NCI-H2107 treated with DMSO at 0.1 percent for 48 hours (cell line): Measurements from ENCODE around the gene C4orf36.

Source experiments
- DNase-seq: peaks from one replicate; lab custom pipeline; 2025; ENCODE audit not compliant: unreplicated experiment; lab: John Stamatoyannopoulos, UW

Gene C4orf36

GRCh38 chr4:86891762-86892635, at the start of gene C4orf36:
C4orf36 (minus strand) TSS chr4:86892422; CDS start chr4:86891520, 902 bp downstream.
- peak; percentile 24 for DNase-seq

- DNase-seq: no peak
Measured at GRCh38 chr4:86940920-86941460, 48.8 kb upstream of the C4orf36 start.

DNA sequence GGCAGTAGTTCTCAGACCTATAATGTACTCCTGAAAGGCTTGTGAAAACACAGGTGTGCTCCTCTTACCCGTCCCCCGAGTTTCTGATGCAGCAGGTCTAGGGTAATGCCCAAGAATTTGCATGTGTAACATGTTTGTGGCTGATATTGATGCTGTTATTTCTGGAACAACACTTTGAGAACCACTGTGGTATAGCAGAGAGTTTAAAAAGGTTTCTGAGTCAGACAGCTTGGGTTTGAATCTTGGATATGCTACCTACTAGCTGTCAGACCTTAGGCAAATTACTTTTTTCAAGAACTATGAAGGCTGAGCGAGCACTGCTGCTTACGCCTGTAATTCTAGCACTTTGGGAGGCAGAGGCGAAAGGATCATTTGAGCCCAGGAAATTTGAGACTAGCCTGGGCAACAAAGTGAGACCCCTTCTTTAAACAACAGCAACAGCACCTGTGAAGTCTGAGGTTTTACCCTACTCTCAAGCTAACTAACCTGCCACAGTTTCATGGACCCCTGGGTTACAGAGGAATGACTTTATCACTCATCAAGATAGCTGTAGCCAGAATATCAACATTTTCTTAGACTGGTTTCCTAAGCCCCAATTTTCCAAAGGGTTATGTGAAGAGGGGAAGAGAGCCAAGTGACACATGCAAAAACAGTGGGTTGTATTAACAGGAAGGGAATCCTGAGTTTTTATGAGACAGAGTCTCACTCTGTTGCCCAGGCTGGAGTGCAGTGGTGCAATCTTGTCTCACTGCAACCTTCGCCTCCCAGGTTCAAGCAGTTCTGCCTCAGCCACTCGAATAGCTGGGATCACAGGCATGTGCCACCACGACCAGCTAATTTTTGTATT, 47.7 kb upstream of the C4orf36 start:
- no peak for DNase-seq

DNA sequence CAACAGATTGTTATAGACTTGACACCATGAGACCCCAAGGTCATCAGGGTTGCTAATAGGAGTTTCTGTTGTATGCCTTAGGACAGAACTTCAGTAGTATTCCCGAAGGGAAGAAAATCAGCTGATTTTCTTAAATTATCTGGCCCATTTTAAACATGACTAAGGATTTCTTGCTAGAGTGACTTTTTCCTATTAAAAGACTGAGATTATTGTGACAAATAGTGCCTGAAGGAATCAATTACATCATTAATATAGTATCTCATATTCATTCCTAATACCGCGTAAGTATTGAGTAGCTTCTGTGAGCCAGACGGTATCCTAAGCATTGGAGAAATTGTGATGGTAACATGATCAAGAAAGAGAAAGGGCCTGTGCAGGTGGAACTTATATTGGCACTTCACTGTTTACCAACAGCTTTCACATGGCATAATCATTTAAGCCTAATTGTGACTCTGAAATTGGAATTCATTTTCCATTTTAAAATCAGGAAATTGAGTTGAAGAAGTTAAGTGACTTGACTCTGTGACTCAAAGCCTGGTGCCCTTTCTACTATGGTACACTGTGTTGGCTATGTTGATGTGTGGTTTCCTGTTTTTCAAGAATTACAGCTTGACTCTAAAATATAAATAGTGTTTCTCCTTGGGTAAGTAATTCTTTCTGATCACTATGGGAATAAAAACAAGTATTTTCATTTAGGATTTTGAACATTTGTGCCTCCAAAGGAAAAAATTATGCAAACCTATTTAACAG, 46.7 kb upstream of the C4orf36 start:
- no peak for DNase-seq

- no peak for DNase-seq
Measured at GRCh38 chr4:86935853-86936733, 43.9 kb upstream of the C4orf36 start.

DNA sequence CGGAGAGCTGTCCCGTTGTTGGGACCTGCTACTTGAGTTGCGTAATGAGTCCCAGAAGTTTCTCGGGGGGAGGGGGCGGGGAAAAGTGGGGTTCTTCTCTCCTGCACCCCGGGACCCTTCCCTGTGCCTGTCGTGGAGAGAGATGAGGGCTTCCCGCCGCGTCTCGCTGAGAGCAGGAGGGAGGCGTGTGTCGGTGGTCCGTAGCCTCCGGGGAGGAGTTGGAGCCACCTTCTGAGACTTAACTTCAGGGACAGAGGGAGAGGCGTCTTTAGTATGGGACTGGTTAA, 43.3 kb upstream of the C4orf36 start:
- DNase-seq: no peak

DNA sequence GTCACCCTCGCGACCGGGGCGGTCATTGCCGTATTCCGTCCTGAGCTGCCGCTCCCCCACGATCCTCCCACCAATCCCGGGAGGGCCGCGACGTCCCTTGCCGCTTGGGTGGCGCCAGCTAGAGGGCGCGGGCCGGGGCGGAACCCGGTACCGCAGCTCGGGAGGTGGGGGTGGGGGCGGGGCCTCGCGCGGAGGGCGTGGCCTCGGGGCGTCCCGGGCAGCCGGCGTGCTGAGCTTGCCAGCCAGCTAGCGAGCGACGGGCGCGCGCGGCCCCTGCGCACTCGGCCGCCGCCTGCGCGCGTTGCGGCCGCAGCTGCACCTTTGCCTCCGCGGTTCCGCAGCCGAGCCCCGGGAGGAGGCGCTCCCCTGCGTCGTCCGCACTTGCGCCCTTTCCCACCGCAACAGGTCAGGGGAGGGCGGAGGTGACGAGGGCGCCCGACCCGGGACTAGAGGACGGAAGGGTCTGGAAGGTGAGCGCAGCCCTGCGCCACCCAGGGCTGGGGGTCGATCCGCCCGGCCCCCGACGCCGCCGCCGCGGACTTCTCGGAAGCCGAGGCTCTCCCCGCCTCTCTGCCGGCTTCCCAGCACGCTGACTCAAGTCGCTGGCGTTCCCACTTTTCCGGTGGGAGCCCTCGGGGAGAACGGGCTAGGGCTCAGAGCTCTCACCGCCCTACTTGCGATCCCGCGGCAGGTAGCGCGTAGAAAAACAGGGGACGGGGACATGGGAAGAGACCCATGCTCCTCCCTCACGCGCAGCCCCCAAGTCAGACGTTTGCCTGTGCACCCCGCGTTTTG, 42.7 kb upstream of the C4orf36 start, which contains the start of gene AFF1:
Gene AFF1, plus strand, starts transcription at position 241 of the 795 bp plus-strand sequence. CDS start 13,523 bp downstream, outside the sequence.
- peak; percentile 52 for DNase-seq

DNA sequence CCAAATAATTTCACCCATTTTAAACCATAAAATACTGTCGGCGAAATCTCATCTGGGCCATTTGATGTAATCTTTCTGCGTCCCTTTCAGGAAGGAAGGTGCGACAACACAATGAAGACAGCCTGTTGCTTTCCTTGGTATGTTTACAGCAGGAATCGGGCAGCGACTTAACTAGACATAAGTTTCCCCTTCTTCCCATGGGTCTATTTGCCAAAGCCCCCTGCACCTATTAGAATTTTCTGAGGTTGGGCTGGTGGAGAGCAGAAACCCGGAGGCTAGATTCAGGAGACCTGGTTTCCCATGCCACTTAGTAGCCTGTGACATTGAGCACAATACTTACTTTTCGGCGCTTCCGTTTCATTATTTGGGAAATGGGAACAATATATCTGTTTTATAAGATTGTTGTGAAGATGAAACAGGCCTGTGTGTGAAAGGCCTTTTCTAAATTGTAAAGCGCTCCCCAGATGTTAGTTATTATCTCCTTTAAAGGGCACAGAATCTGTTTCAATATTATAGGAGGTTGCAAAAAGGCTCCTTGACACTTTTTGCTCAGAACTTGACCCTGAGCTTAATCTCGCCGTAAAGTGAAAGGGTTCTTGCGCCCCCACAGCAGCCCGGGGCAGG, 42.0 kb upstream of the C4orf36 start:
- DNase-seq: no peak

DNA sequence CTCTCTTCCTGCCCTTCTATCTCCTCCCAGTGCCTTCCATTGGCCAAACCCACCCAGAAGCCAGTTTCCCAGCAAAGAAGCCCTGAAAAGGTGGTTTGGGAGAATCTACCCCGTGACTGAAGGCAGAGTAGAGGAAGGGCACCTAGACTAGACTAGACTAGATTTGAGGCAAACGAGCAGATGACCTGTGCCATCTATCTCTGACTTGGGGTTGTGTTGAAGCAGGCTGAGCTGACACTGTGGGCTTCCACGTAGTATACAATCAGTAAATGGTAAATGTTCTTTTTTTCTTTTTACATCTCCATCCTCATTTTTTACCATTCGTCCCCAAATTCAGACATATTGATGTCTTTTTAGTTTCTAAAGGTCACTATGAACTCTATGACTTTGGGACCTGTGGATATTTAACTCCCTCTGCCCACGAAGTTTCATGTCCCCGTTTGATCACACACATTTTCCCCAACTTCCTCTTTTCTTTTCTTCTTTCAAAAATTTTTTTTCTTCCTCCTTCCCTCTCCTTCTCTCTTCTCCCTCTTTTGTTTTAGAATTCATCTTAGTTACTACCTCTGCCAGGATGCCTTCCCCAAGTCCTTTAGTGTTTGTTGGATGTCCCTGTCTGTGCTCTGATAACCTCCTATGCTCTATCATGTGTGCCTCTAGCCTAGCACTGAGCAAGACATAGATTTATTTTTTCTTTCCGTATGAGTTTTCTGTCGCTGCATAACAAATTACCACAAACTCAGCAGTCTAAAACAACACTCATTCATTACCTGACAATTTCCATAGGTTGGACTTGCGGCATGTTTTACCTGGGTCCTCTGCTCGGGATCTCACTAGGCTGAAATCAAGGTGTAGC, 36.4 kb upstream of the C4orf36 start:
- DNase-seq: no peak

- DNase-seq: no peak
Measured at GRCh38 chr4:86927843-86928395, 35.7 kb upstream of the C4orf36 start.

GRCh38 chr4:86926435-86927086, 34.3 kb upstream of the C4orf36 start:
- DNase-seq: no peak

DNA sequence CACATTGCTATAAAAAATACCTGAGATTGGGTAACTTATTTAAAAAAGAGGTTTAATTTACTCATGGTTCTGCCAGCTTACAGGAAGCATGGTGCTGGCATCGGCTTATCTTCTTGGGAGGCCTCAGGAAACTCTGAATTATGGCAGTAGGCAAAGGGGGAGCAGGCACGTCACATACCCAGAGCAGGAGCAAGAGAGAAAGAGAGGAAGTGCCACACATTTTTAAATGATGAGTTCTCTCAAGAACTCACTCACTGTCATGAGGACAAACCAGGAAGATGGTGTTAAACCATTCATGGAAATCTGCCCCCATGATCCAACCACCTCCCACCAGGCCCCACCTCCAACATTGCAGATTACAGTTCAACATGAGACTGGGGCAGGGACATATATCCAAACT, 32.6 kb upstream of the C4orf36 start:
- no peak for DNase-seq

GRCh38 chr4:86921608-86922252, 29.5 kb upstream of the C4orf36 start:
- DNase-seq: no peak

- no peak for DNase-seq
Measured at GRCh38 chr4:86919561-86920223, 27.5 kb upstream of the C4orf36 start.

GRCh38 chr4:86918539-86919072, 26.4 kb upstream of the C4orf36 start:
- no peak for DNase-seq
